ENCODE data around the gene ZNF609.
A peak's percentile ranks its signal among the peaks of the same experiment; 100 is the strongest.

Gene ZNF609, protein sequence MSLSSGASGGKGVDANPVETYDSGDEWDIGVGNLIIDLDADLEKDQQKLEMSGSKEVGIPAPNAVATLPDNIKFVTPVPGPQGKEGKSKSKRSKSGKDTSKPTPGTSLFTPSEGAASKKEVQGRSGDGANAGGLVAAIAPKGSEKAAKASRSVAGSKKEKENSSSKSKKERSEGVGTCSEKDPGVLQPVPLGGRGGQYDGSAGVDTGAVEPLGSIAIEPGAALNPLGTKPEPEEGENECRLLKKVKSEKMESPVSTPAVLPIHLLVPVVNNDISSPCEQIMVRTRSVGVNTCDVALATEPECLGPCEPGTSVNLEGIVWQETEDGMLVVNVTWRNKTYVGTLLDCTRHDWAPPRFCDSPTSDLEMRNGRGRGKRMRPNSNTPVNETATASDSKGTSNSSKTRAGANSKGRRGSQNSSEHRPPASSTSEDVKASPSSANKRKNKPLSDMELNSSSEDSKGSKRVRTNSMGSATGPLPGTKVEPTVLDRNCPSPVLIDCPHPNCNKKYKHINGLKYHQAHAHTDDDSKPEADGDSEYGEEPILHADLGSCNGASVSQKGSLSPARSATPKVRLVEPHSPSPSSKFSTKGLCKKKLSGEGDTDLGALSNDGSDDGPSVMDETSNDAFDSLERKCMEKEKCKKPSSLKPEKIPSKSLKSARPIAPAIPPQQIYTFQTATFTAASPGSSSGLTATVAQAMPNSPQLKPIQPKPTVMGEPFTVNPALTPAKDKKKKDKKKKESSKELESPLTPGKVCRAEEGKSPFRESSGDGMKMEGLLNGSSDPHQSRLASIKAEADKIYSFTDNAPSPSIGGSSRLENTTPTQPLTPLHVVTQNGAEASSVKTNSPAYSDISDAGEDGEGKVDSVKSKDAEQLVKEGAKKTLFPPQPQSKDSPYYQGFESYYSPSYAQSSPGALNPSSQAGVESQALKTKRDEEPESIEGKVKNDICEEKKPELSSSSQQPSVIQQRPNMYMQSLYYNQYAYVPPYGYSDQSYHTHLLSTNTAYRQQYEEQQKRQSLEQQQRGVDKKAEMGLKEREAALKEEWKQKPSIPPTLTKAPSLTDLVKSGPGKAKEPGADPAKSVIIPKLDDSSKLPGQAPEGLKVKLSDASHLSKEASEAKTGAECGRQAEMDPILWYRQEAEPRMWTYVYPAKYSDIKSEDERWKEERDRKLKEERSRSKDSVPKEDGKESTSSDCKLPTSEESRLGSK (N-terminal part only)

DNA sequence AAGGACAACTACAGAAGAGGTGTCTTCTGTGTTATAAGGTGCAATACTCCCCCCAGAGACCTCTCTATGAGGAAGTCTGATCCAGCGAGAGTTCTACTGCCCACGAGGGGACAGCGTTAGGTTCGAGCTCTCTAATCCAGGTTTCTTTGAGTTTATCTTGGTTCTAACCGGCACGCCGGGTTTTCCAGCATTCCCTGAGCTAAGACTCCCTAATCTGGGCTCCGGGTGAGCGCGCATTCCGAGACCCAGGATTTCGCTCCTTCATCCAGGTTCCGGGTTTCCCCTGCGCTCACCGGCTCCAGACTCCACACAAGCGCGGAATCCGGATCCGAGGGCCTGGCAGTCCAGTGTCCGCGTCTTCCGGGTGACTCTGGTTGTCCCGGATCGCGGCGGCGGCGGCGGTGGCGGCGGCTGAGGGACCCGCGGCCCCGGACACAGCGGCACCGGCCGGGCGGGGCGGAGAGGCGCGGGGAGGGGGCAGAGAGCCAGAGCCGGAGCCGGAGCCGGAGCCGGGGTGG is at the start of gene ZNF609:
ZNF609 (plus strand) TSS at position 373 of the 518 bp plus-strand sequence. CDS start 38,842 bp downstream, outside the sequence.
- POLR2A ChIA-PET: no interaction called here
- DNase-seq (ENCODE audit: extremely low spot score): peak; percentile 89
- CTCF ChIA-PET: interaction anchor here (0.9 to 1.5 kb wide), 5 partner anchors 9 to 108 kb away, joined by 3 to 5 read pairs (median 3); no protein-coding TSS in a partner anchor
- TF ChIP-seq, protein P1, sequence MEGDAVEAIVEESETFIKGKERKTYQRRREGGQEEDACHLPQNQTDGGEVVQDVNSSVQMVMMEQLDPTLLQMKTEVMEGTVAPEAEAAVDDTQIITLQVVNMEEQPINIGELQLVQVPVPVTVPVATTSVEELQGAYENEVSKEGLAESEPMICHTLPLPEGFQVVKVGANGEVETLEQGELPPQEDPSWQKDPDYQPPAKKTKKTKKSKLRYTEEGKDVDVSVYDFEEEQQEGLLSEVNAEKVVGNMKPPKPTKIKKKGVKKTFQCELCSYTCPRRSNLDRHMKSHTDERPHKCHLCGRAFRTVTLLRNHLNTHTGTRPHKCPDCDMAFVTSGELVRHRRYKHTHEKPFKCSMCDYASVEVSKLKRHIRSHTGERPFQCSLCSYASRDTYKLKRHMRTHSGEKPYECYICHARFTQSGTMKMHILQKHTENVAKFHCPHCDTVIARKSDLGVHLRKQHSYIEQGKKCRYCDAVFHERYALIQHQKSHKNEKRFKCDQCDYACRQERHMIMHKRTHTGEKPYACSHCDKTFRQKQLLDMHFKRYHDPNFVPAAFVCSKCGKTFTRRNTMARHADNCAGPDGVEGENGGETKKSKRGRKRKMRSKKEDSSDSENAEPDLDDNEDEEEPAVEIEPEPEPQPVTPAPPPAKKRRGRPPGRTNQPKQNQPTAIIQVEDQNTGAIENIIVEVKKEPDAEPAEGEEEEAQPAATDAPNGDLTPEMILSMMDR (IDR thresholded peaks at IDR 0.05; ENCODE audit: control extremely low read depth, extremely low read depth, low read depth, missing control alignments): peak; percentile 11

DNA sequence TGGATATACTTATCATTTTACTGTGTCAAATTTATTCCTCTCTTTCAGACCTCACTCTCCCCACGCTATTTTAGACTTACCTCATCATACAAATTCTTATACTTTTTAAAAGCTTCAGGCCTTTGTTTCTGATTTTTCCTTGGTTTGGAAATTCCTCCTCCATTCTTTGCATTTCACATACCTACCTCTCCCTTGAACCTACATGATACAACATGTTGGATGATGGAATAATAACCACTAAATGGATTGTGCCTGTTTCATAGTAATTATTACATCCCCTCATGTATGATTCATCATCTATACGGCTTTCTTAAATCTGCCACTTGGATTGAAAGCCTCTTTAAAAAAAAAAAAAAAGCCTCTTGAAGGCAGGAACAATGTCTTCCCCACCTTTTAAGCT is 48.2 kb upstream of the ZNF609 start:
- TF ChIP-seq, protein P1 (IDR thresholded peaks at IDR 0.05; ENCODE audit: control extremely low read depth, extremely low read depth, low read depth, missing control alignments): no peak
- ChIA-PET CTCF (interaction anchor here (0.8 to 1.5 kb wide), 2 partner anchors 8 to 13 kb away, joined by 3 to 5 read pairs; no protein-coding TSS in a partner anchor), POLR2A (no interaction called here)
- no peak for DNase-seq (ENCODE audit: extremely low spot score)

DNA sequence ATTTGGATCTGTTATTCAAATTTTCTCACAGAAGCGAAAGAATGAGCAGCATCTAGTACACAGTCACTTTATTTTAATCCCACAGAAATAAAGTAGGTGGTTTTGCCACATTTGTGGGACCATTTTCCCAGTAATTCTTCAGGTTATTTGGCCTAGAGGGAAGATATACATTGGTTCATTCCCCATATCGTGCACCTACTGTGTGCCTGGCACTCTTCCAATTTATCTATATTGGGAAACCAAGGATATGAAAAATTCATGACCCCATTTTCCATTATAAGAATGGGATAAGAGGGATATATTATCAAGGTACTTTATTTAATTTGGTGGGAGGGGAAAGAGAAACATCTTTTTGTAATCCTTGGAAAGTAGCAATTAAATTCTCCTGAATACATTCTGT is 37.7 kb upstream of the ZNF609 start:
- TF ChIP-seq, protein P1 (IDR thresholded peaks at IDR 0.05; ENCODE audit: control extremely low read depth, extremely low read depth, low read depth, missing control alignments): no peak
- POLR2A ChIA-PET: no interaction called here
- CTCF ChIA-PET: no interaction called here
- no peak for DNase-seq (ENCODE audit: extremely low spot score)

DNA sequence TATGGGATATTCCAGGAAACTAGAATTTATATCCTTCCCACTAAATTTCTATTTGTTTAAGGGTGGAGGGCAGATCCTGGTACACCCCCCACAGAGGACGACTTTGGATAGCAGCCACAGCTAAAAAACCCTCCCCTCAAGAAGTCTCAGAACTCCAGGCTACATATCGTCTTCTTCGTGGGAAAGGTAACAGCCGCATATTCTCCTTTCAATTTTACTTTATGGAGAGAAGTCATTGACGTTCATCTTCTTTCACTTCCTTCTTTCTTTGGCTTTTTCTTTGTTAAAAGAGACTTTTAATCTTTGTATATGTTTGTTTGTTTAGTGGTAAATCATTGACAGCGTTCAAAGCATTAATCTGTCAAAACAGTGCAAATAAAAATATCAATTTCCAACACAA is 36.4 kb upstream of the ZNF609 start:
- TF ChIP-seq, protein P1 (IDR thresholded peaks at IDR 0.05; ENCODE audit: control extremely low read depth, extremely low read depth, low read depth, missing control alignments): no peak
- POLR2A ChIA-PET: no interaction called here
- peak; percentile 63 for DNase-seq (ENCODE audit: extremely low spot score)
- CTCF ChIA-PET: interaction anchor here (2.0 kb wide), 1 partner anchor 263 kb away, joined by 5 read pairs; no protein-coding TSS in a partner anchor

DNA sequence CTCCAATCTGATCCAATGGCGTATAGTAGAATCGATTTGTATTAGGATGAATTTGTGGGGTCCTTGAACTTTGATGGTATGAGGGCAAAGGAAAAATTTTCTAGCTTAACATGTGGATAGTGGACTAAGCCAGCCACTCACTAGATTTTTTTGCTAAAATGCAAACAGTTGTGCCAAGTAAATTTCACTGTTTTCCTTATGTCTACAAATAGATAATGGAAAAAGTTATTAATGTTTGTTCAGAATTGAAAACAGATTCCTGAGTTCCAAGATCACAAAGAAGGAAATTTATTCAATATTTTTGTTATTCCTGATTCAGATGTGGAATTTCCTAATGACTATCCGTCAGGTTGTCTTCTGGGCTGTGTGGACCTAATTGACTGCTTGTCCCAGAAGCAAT is 35.2 kb upstream of the ZNF609 start:
- CTCF ChIA-PET: interaction anchor here (1.0 to 2.0 kb wide), 2 partner anchors 262 to 303 kb away, joined by 3 to 5 read pairs; no protein-coding TSS in a partner anchor
- no peak for DNase-seq (ENCODE audit: extremely low spot score)
- TF ChIP-seq, protein P1 (IDR thresholded peaks at IDR 0.05; ENCODE audit: control extremely low read depth, extremely low read depth, low read depth, missing control alignments): no peak
- POLR2A ChIA-PET: no interaction called here

All from GM10248 (cell line).